Uterus (tissue), 4 donors: ENCODE measurements around the gene SMIM31. TPM values are rescaled to one million over a fixed set of nuclear protein-coding genes. Genes with fewer than 3 reads are reported as not detected.

Source experiments
- DNase-seq, 2 donors: peaks; one replicate each; pipeline ENCODE4 v3.0.0-alpha.2; 2019 to 2020
- H3K27ac ChIP-seq, 2 donors: fragments of 200-600 bp; sonication (generic); 1 replicate in 1 of 2; 2 replicates in 1 of 2; pipeline ENCODE4 v1.5.1; 2016 to 2018
- H3K27me3 ChIP-seq, 2 donors: fragments of 200-600 bp; sonication (generic); one replicate each; pipeline ENCODE4 v1.5.1; 2018 to 2019; ENCODE audit warnings: control low read depth in 1 of 2
- H3K36me3 ChIP-seq, 2 donors: fragments of 200-600 bp; sonication (generic); one replicate each; pipeline ENCODE4 v1.5.1; 2019; ENCODE audit warnings: control low read depth in 1 of 2
- H3K4me1 ChIP-seq, 2 donors: fragments of 200-600 bp; sonication (generic); one replicate each; pipeline ENCODE4 v1.5.1; 2018 to 2019; ENCODE audit warnings: control low read depth in 1 of 2
- H3K4me3 ChIP-seq, 2 donors: fragments of 200-600 bp; sonication (generic); 1 replicate in 1 of 2; 2 replicates in 1 of 2; pipeline ENCODE4 v1.5.1; 2018 to 2019; ENCODE audit warnings: mild to moderate bottlenecking in 1 of 2
- H3K9me3 ChIP-seq, 2 donors: fragments of 200-600 bp; sonication (generic); one replicate each; pipeline ENCODE4 v1.5.1; 2019; ENCODE audit warnings: control low read depth in 1 of 2
- POLR2A ChIP-seq, 2 donors: fragments of 450-650 bp; IDR thresholded peaks; one replicate each; pipeline ENCODE4 v1.6.1; 2016; ENCODE audit warnings: antibody characterized with exemption in 2 of 2, mild to moderate bottlenecking in 1 of 2, moderate library complexity in 1 of 2
- intact Hi-C: fragments of 100-400 bp; cut with DNase I; formaldehyde crosslinking; loops from one replicate; pipeline ENCODE4 v1.15.1; 2023; ENCODE audit warnings: low total_unique reads
- total RNA-seq, 4 donors: library from RNA; depleted of rRNA in 3 of 4; stranded (reverse); fragments of >200 nt in 3 of 4; gene quantifications; one replicate each; pipeline versions ENCODE4 v1.1.0 to v1.2.4, GENCODE V29; 2014 to 2023
- TF ChIP-seq, protein P1 (sequence below), 4 experiments: fragments of 200-600 bp in 2 of 4; fragments of 450-650 bp in 2 of 4; sonication (generic) in 2 of 4; IDR thresholded peaks; one replicate each; pipeline ENCODE4 v1.5.1; 2016 to 2019; ENCODE audit warnings: antibody characterized with exemption in 4 of 4, mild to moderate bottlenecking in 2 of 4, moderate library complexity in 1 of 4
- donor health status: DM: yes; HTN: yes; CAD: no.

SMIM31 gene
- total RNA-seq, 4 donors from 2014 or later: not detected

DNA sequence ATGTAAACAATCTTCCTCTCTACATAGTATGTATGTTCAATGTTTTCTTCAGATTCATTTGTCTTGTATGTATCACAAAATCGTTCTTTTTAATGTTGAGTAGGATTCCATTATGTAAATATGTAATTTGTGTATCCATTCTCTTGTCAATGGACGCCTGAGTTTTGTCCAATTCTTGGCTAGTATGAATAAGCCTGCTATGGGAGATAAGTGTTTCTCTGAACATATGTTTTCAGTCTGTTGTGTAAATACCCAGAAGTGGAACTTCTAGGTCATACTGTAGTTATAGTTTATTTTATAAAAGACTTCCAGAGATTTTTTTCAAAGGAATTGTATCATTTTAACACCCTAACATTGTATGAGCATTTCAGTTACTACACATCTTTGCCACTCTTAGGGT lies 2.8 kb downstream of the SMIM31 start:
- Histone ChIP-seq H3K27ac (no peak overlapping the region), H3K9me3 (no peaks in the 10 kb centered on the region), H3K4me1 (no peaks in the 10 kb centered on the region), H3K36me3 (no peaks in the 10 kb centered on the region), H3K27me3 (no peaks in the 10 kb centered on the region), H3K4me3 (no peak overlapping the region)
- no peak for DNase-seq
- no peak for TF ChIP-seq POLR2A (IDR thresholded peaks at IDR 0.05)
- TF ChIP-seq, protein P1, sequence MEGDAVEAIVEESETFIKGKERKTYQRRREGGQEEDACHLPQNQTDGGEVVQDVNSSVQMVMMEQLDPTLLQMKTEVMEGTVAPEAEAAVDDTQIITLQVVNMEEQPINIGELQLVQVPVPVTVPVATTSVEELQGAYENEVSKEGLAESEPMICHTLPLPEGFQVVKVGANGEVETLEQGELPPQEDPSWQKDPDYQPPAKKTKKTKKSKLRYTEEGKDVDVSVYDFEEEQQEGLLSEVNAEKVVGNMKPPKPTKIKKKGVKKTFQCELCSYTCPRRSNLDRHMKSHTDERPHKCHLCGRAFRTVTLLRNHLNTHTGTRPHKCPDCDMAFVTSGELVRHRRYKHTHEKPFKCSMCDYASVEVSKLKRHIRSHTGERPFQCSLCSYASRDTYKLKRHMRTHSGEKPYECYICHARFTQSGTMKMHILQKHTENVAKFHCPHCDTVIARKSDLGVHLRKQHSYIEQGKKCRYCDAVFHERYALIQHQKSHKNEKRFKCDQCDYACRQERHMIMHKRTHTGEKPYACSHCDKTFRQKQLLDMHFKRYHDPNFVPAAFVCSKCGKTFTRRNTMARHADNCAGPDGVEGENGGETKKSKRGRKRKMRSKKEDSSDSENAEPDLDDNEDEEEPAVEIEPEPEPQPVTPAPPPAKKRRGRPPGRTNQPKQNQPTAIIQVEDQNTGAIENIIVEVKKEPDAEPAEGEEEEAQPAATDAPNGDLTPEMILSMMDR (IDR thresholded peaks at IDR 0.05): no peak
- intact Hi-C loops: no loop called here

DNA sequence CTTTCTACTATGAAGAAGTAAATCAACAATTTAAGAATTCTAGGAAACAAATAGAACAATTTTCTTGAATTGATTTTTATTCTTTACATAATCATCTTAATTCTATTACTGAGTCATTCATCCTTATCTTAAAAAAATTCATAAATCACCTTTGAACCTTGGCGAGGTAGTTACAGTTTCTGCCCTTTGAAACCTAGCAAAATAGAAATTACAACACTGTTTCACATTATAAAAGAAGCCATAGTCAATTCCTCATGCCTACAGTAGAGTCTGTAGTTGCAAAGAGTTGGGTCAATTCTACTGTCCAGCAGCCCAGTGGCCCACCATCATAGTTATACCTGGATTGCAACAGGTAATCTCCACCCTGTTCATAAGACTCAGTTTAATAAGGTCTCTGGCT lies 7.3 kb downstream of the SMIM31 start:
- Histone ChIP-seq H3K27ac (no peak overlapping the region), H3K9me3 (no peaks in the 10 kb centered on the region), H3K4me1 (no peaks in the 10 kb centered on the region)

DNA sequence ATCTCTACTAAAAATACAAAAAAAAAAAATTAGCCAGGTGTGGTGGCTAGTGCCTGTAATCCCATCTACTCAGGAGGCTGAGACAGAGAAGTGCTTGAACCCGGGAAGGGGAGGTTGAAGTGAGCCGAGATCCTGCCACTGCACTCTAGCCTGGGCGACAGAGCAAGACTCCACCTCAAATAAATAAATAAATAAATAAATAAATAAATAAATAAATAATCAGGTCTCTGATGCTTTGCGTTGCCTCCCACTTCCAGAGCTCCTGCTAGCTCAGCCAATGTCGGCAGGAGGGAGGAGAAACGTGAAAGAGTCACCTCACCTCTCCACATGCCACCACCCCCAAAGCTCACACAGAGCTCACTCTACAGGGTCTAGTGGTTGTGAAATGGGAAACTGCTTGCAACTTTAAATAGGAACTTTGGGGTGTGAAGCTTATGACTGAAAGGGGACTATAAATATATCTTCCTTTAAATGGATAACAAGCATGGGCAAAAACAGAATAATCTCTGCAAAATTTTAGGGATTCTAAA lies 7.9 kb downstream of the SMIM31 start:
- no peak overlapping the region for H3K4me3 ChIP-seq
- H3K27ac ChIP-seq: no peak overlapping the region
- H3K4me1 ChIP-seq: no peaks in the 10 kb centered on the region
- TF ChIP-seq, protein P1 (IDR thresholded peaks at IDR 0.05): no peak
- TF ChIP-seq POLR2A (IDR thresholded peaks at IDR 0.05): no peak
- H3K27me3 ChIP-seq: no peaks in the 10 kb centered on the region
- no peak for DNase-seq
- intact Hi-C loops: no loop called here
- H3K9me3 ChIP-seq: no peaks in the 10 kb centered on the region
- no peaks in the 10 kb centered on the region for H3K36me3 ChIP-seq

More for the DNA sequence above, 7.3 kb downstream of the SMIM31 start:
- no peaks in the 10 kb centered on the region for H3K27me3 ChIP-seq
- intact Hi-C loops: no loop called here
- TF ChIP-seq, protein P1 (IDR thresholded peaks at IDR 0.05): no peak
- TF ChIP-seq POLR2A (IDR thresholded peaks at IDR 0.05): no peak
- no peak overlapping the region for H3K4me3 ChIP-seq
- no peaks in the 10 kb centered on the region for H3K36me3 ChIP-seq
- DNase-seq: no peak

DNA sequence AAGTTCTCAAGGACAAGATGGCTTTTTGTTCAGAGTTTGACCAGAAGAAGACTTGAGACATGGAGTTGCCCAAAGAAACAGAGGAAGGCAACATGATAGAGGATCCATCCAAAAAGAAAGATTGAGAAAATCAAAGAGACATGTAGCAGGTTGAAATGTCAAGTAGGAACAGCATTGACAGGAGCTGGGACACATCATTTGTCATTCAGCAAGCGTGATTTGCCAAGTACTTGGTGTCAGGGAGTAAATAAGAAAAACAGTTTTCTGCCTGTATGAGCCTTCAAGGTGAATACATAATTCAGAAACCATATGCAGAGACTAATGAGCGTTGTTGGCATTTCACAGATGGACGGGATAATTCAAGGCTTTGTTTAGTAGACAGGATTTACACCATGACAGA lies 11.2 kb downstream of the SMIM31 start:
- no peak for DNase-seq
- no peaks in the 10 kb centered on the region for H3K9me3 ChIP-seq
- no peak overlapping the region for H3K4me3 ChIP-seq
- H3K36me3 ChIP-seq: no peaks in the 10 kb centered on the region
- no peak for TF ChIP-seq POLR2A (IDR thresholded peaks at IDR 0.05)
- TF ChIP-seq, protein P1 (IDR thresholded peaks at IDR 0.05): no peak
- H3K4me1 ChIP-seq: no peaks in the 10 kb centered on the region
- no peak overlapping the region for H3K27ac ChIP-seq
- intact Hi-C loops: no loop called here
- H3K27me3 ChIP-seq: no peaks in the 10 kb centered on the region

DNA sequence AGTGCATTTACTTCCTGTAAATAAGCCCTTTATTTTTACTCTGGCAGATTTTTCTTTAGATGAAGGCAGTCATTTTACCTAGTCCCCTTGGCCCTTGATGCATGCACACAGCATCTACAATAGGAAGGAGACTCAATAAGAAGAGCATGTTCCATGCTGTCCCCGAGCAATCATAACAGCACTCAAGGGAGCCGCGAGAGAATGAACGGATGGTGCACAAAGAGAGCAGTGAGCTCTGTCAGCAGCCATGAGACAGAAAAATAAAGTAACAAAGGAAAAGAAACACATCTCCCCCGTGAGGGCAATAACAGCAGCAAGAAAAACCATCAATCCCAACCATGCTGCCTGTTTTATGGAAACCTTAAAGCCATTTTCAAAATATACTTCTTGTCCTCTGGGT lies 11.9 kb downstream of the SMIM31 start:
- DNase-seq: no peak
- no peaks in the 10 kb centered on the region for H3K36me3 ChIP-seq
- no peaks in the 10 kb centered on the region for H3K4me1 ChIP-seq
- H3K4me3 ChIP-seq: no peak overlapping the region
- no peak overlapping the region for H3K27ac ChIP-seq
- intact Hi-C loops: no loop called here
- TF ChIP-seq POLR2A (IDR thresholded peaks at IDR 0.05): no peak
- TF ChIP-seq, protein P1 (IDR thresholded peaks at IDR 0.05): no peak
- H3K9me3 ChIP-seq: no peaks in the 10 kb centered on the region
- H3K27me3 ChIP-seq: no peaks in the 10 kb centered on the region
